Transverse colon (tissue), 4 donors: ENCODE data around the gene OSBPL6. TPM values are rescaled to one million over a fixed set of nuclear protein-coding genes. Genes with fewer than 3 reads are reported as not detected.

Source experiments
- DNase-seq: peaks from one replicate; pipeline ENCODE4 v3.0.0-alpha.2; 2019
- H3K27ac ChIP-seq, 4 donors: fragments of 200-600 bp; sonication (generic); 2 replicates each; pipeline ENCODE4 v1.5.1; 2016 to 2018; ENCODE audit warnings: inconsistent platforms in 4 of 4
- H3K27me3 ChIP-seq: fragments of 200-600 bp; sonication (generic); 2 replicates; pipeline ENCODE4 v1.5.1; 2017; ENCODE audit warnings: inconsistent platforms
- H3K36me3 ChIP-seq, 4 donors: fragments of 200-600 bp; sonication (generic); 2 replicates each; pipeline ENCODE4 v1.5.1; 2017 to 2019; ENCODE audit warnings: inconsistent platforms in 4 of 4
- H3K4me1 ChIP-seq, 4 donors: fragments of 200-600 bp; sonication (generic); 2 replicates each; pipeline ENCODE4 v1.5.1; 2017 to 2020; ENCODE audit warnings: inconsistent platforms in 4 of 4
- H3K4me3 ChIP-seq, 4 donors: fragments of 200-600 bp; sonication (generic); 1 replicate in 1 of 4; 2 replicates in 3 of 4; pipeline versions ENCODE4 v1.5.1 to v1.6.1; 2017 to 2019; ENCODE audit warnings: inconsistent platforms in 4 of 4
- H3K9me3 ChIP-seq, 2 donors: fragments of 200-600 bp; sonication (generic); 2 replicates each; pipeline ENCODE4 v1.5.1; 2017 to 2019; ENCODE audit warnings: inconsistent platforms in 2 of 2
- CTCF ChIP-seq, 5 experiments: fragments of 200-600 bp in 3 of 5; fragments of 450-650 bp in 2 of 5; sonication (generic) in 3 of 5; IDR thresholded peaks; 1 replicate in 2 of 5; 2 replicates in 3 of 5; pipeline ENCODE4 v1.5.1; 2016 to 2017; ENCODE audit warnings: antibody characterized with exemption in 5 of 5, inconsistent platforms in 3 of 5, mild to moderate bottlenecking in 2 of 5, moderate library complexity in 1 of 5
- EP300 ChIP-seq: sonication (generic); formaldehyde crosslinking; IDR thresholded peaks from one replicate; pipeline ENCODE4 v1.6.1; 2017; ENCODE audit warnings: antibody characterized with exemption, low read depth
- POLR2A ChIP-seq: fragments of 450-650 bp; IDR thresholded peaks from one replicate; pipeline ENCODE4 v1.6.1; 2016; ENCODE audit warnings: antibody characterized with exemption, mild to moderate bottlenecking, moderate library complexity
- POLR2AphosphoS5 ChIP-seq, 3 donors: sonication (generic); formaldehyde crosslinking; IDR thresholded peaks; one replicate each; pipeline ENCODE4 v1.6.1; 2016; ENCODE audit warnings: antibody characterized with exemption in 3 of 3
- WGBS, 2 donors: methylation state at CpG; one replicate each; pipeline ENCODE4 v1.1.5; 2018; ENCODE audit warnings: low coverage in 1 of 2; 5-methylcytosine and 5-hydroxymethylcytosine counted together
- in situ Hi-C, 4 donors: fragments of 200-750 bp; cut with MboI; loops; one replicate each; pipeline versions ENCODE4 v1.15.0 to v1.15.1; 2017; ENCODE audit warnings: low sequenced_read_pairs in 3 of 4, low pct_ligation_motif_present in 1 of 4, low pct_unique_long_range_greater_than_20kb in 1 of 4
- intact Hi-C: fragments of 100-400 bp; cut with DNase I; formaldehyde crosslinking; loops from one replicate; pipeline ENCODE4 v1.15.1; 2023; ENCODE audit warnings: low total_unique reads
- total RNA-seq, 4 donors: library from RNA; depleted of rRNA; stranded (reverse); fragments of >200 nt; gene quantifications; one replicate each; pipeline ENCODE4 v1.1.0, GENCODE V29; 2016

The OSBPL6 gene
- total RNA-seq, 4 donors from 2014 or later = 0.95 to 4.0 (median 2.5) TPM

- DNase-seq = no peak
- no peak overlapping the region for H3K4me3 ChIP-seq
- no peak overlapping the region for H3K27ac ChIP-seq
- no peaks in the 10 kb centered on the region for H3K36me3 ChIP-seq
- H3K27me3 ChIP-seq = no peaks in the 10 kb centered on the region
- H3K4me1 ChIP-seq = peaks cover 0 to 10% (median 0%) of the 10 kb centered on the region in 4 donors
- TF ChIP-seq EP300 = no peak
- no peak for TF ChIP-seq POLR2AphosphoS5 (IDR thresholded peaks at IDR 0.05)
- TF ChIP-seq POLR2A = no peak
- no peak for TF ChIP-seq CTCF (IDR thresholded peaks at IDR 0.05)
- 71 to 89% methylated on average over 2 of the region's 2 CpGs for WGBS, 2 donors
- in situ Hi-C loops = no loop called here
- H3K9me3 ChIP-seq = no peaks in the 10 kb centered on the region
- intact Hi-C loops = no loop called here
Observed at GRCh38 chr2:178238750-178239149, 44.4 kb downstream of the OSBPL6 start.

DNA sequence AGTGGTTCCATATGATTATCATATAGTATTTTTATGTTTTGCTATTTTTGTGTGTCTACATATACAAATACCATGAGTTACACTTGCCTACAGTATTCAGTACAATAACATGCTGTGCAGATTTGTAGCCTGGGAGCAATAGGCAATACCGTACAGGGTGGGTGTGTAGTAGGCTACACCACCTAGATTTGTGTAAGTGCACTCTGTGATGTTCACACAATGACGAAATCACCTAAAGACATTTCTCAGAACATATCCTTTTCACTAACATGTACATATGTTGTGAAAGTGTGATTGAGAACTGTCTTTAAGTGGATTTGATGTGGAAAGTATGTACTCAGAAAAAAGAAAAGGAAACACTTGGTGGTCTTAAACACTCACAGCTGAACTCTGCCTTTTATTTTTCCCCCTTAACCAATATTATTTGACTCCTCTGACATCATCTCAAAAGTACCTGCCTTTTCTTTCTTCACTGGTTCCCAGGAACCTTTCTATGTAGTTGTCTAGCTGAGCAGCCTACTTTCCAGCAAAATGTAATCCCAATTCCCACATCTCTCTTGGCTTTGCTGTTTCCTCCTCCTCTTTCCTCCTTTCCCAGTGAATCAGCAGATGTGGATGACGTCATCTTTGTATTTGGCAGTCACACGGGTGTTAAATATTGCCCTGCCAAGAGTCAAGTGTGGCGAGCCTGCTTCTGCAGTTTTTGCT, 47.7 kb downstream of the OSBPL6 start:
- Histone ChIP-seq H3K27ac (no peak overlapping the region), H3K4me3 (no peak overlapping the region), H3K27me3 (no peaks in the 10 kb centered on the region), H3K36me3 (no peaks in the 10 kb centered on the region), H3K4me1 (peaks cover 0 to 10% (median 0%) of the 10 kb centered on the region in 4 donors), H3K9me3 (no peaks in the 10 kb centered on the region)
- in situ Hi-C loops (no loop called here), intact Hi-C loops (no loop called here)
- DNase-seq = peak; percentile 20
- 33 to 38% methylated on average over 5 of the region's 5 CpGs for WGBS, 2 donors
- TF ChIP-seq POLR2AphosphoS5 (IDR thresholded peaks at IDR 0.05) = peak in 2 of 3 donors; percentile 32 to 48
- no peak for TF ChIP-seq CTCF (IDR thresholded peaks at IDR 0.05)

- Histone ChIP-seq H3K27me3 (no peaks in the 10 kb centered on the region), H3K4me1 (peaks cover 0 to 10% (median 0%) of the 10 kb centered on the region in 4 donors), H3K4me3 (no peak overlapping the region), H3K36me3 (no peaks in the 10 kb centered on the region), H3K9me3 (no peaks in the 10 kb centered on the region), H3K27ac (no peak overlapping the region)
- TF ChIP-seq CTCF (IDR thresholded peaks at IDR 0.05) = no peak
- no peak for TF ChIP-seq POLR2A
- no peak for TF ChIP-seq EP300
- no peak for TF ChIP-seq POLR2AphosphoS5 (IDR thresholded peaks at IDR 0.05)
- 50 to 71% methylated on average over 2 of the region's 2 CpGs for WGBS, 2 donors
- no peak for DNase-seq
- intact Hi-C loops (no loop called here), in situ Hi-C loops (no loop called here)
Observed at GRCh38 chr2:178242552-178242883, 48.2 kb downstream of the OSBPL6 start.

GRCh38 chr2:178243961-178244360, 49.6 kb downstream of the OSBPL6 start:
- no peak overlapping the region for H3K27ac ChIP-seq
- WGBS, 2 donors = 75 to 82% methylated on average over 1 of the region's 1 CpG
- H3K27me3 ChIP-seq = no peaks in the 10 kb centered on the region
- intact Hi-C loops (no loop called here), in situ Hi-C loops (no loop called here)
- no peaks in the 10 kb centered on the region for H3K9me3 ChIP-seq
- DNase-seq = no peak
- peaks cover 0 to 10% (median 0%) of the 10 kb centered on the region in 4 donors for H3K4me1 ChIP-seq
- H3K36me3 ChIP-seq = no peaks in the 10 kb centered on the region
- no peak for TF ChIP-seq POLR2A
- TF ChIP-seq POLR2AphosphoS5 (IDR thresholded peaks at IDR 0.05) = no peak
- no peak for TF ChIP-seq EP300
- TF ChIP-seq CTCF (IDR thresholded peaks at IDR 0.05) = no peak
- H3K4me3 ChIP-seq = no peak overlapping the region
